ENCODE results near the gene DOCK2. TPM values are rescaled to one million over a fixed set of nuclear protein-coding genes. Genes with fewer than 3 reads are reported as not detected.

The DOCK2 gene
- total and polyA plus RNA-seq, 8 donors, result 0.73 to 15.6 (median 1.7) TPM

DNA sequence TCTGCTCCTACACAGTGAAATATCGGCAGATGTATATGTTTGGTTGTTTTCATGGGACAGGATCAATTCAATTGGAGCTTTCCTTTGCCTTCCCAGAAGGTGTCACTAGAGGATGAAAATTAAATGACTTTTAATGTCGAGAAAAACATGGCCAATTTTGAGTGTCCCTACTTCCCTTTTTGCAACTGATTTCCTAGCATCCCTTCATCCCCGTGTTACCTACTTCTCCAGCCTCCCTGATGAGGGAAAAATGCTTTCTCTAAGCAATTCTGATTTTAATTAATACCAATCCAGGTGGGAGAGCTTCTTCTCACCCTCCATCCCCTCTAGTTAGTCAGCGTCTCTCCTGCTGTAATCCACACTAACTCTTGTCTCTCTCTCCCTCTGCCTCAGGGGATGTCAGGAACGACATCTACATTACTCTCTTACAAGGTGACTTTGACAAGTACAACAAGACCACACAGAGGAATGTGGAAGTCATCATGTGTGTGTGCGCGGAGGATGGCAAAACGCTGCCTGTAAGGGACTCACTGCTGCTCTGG, 64.9 kb downstream of the DOCK2 start:
- TF ChIP-seq CTCF (IDR thresholded peaks at IDR 0.05), result no peak
- Histone ChIP-seq H3K27ac (no peak overlapping the region), H3K27me3 (no peaks in the 10 kb centered on the region), H3K4me3 (no peak overlapping the region), H3K36me3 (no peaks in the 10 kb centered on the region), H3K9me3 (no peaks in the 10 kb centered on the region), H3K4me1 (no peaks in the 10 kb centered on the region)
- WGBS, 2 donors, result 46 to 47% methylated on average over 8 of the region's 8 CpGs
- FAIRE-seq, result no peak
- ATAC-seq, result no peak
- no peak for DNase-seq
- intact Hi-C loops (cut with DNase I), result no loop called here

DNA sequence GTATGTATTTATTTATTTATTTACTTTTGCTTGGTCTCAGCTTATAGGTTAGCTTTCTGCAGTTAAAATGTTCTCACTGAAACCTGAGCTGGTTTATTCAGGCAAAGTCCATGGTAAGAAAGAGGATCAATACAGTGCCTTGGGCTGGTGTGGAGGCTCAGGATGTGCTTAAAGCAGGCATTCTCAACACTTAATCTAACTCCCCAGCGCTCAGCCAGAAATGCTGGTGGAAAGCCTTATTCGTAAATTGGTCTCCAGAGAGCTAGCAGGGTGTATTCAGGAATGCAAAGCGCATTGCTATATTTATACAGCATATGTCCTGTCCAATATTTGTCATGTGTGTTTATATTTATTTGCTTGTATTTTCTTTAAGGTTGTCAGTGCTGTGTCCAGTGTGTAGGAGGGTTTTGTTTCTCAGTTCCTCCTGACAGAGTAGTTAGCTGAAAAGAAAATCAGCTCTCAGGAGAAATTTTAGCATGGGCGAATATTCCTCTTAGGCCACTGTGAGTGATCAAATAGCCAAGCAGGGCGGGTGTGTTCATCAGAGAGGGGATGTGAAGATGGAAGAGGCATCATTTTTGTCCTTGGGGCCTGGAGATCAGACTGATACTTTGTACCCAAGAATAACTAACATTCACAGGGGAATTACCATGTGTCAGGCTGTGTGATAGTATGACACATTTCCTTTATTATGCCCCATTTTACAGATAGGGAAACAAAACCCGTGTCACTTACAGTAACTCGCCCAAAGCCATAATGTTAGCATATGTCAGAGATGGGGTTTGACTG, 65.8 kb downstream of the DOCK2 start:
- no peaks in the 10 kb centered on the region for H3K4me1 ChIP-seq
- H3K36me3 ChIP-seq, result no peaks in the 10 kb centered on the region
- ATAC-seq (no peak), DNase-seq (no peak), FAIRE-seq (no peak)
- no peaks in the 10 kb centered on the region for H3K9me3 ChIP-seq
- H3K27ac ChIP-seq, result no peak overlapping the region
- H3K27me3 ChIP-seq, result no peaks in the 10 kb centered on the region
- no peak overlapping the region for H3K4me3 ChIP-seq
- WGBS, 2 donors, result 72 to 75% methylated on average over 7 of the region's 7 CpGs
- TF ChIP-seq CTCF (IDR thresholded peaks at IDR 0.05), result no peak
- intact Hi-C loops (cut with DNase I), result no loop called here

- H3K4me3 ChIP-seq, result no peak overlapping the region
- H3K9me3 ChIP-seq, result no peaks in the 10 kb centered on the region
- no peak for TF ChIP-seq CTCF (IDR thresholded peaks at IDR 0.05)
- no peak for ATAC-seq
- intact Hi-C loops (cut with DNase I), result no loop called here
- no peak for FAIRE-seq
- H3K4me1 ChIP-seq, result no peaks in the 10 kb centered on the region
- no peak for DNase-seq
- no peak overlapping the region for H3K27ac ChIP-seq
- 64 to 69% methylated on average over 2 of the region's 2 CpGs for WGBS, 2 donors
- no peaks in the 10 kb centered on the region for H3K27me3 ChIP-seq
- H3K36me3 ChIP-seq, result no peaks in the 10 kb centered on the region
Measured at GRCh38 chr5:169703813-169704212, 66.7 kb downstream of the DOCK2 start.

DNA sequence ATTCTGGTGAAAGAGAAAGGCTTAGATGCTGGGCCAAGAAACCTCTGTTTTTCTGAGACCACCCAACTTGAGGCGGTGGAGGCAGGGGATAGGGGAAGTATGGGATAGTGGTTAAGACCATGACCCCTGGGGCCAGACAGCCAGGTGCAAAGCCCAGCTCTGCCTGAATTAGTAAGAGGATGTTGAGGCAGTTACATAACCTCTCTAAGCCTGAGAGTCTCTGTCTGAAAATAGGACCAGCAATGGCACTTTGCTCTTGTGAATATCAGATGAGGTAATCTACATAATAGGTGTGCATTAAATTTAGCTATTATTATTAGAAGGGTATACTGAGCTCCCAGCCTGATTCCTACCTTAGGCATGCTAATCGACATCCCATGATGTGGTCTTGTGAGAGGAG, 68.2 kb downstream of the DOCK2 start:
- Histone ChIP-seq H3K27ac (no peak overlapping the region), H3K4me3 (no peak overlapping the region), H3K9me3 (no peaks in the 10 kb centered on the region), H3K36me3 (no peaks in the 10 kb centered on the region), H3K27me3 (no peaks in the 10 kb centered on the region), H3K4me1 (no peaks in the 10 kb centered on the region)
- ATAC-seq, result no peak
- intact Hi-C loops (cut with DNase I), result no loop called here
- no peak for DNase-seq
- TF ChIP-seq CTCF (IDR thresholded peaks at IDR 0.05), result no peak
- 80 to 84% methylated on average over 2 of the region's 2 CpGs for WGBS, 2 donors
- FAIRE-seq, result no peak

DNA sequence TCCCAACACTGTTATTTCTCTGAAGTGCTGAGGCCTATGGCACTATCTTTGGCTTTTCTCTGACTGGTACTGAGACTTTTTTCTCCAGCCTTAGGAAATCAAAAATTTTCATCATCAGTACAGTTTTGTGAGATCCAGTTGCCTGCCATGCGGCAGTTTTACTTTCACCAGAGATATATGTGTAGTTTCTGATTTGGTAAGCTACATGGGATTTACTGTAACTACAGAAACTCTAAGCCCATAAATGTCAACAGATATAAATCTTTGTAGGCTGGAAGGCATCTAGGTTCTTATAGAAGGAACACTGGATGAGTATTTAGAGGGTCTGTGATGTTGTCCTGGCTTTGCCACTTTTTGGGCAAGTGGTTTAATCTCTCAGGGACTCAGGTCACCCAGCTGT, 69.0 kb downstream of the DOCK2 start:
- FAIRE-seq, result no peak
- Histone ChIP-seq H3K27me3 (no peaks in the 10 kb centered on the region), H3K27ac (no peak overlapping the region), H3K4me1 (no peaks in the 10 kb centered on the region), H3K4me3 (no peak overlapping the region), H3K36me3 (no peaks in the 10 kb centered on the region), H3K9me3 (no peaks in the 10 kb centered on the region)
- no peak for ATAC-seq
- intact Hi-C loops (cut with DNase I), result no loop called here
- no peak for TF ChIP-seq CTCF (IDR thresholded peaks at IDR 0.05)
- WGBS, 2 donors, result 90 to 94% methylated on average over 1 of the region's 1 CpG
- no peak for DNase-seq
